Measurements from ENCODE around the gene MADD.

Gene MADD

DNA sequence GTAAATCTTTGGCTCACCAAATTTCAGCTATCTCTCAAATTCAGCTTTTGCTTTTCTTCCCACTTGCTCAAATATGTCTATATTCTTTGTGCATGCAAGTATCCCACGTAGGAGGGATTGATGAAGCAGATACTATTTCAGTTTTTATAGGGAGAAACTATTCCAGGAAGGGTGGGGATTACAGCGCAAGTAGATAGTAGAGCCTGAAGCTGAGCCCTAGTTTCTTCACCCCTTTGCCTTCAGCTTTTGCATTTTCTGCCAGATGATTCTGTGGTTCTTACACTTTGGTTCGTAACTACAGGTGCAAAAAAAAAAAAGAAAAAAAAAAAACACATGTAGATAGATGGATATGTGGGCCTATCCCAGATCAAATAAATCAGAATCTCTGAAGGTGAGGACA is 18.2 kb upstream of the MADD start:
- no peak for DNase-seq (ENCODE audit: low read depth)

DNA sequence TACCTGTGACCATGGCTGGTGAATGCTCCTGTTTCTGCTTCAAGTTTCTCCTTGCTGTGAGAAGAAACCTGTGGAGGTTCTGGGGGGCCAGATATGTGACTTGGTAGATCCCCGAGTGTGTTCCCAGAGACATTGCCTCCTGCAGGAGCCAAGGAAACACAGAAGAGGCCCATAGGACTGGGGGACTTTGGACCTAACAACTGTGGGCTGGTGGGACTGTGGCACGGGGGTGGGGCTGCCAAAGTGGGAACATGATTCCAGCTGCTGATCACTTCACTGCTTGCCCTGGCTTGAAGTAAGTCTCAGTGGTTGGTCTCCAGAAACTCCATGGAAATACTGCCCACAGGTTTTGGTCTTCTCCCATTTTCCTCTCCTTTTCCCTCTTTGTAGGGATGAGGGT is 16.3 kb upstream of the MADD start:
- no peak for DNase-seq (ENCODE audit: low read depth)

DNA sequence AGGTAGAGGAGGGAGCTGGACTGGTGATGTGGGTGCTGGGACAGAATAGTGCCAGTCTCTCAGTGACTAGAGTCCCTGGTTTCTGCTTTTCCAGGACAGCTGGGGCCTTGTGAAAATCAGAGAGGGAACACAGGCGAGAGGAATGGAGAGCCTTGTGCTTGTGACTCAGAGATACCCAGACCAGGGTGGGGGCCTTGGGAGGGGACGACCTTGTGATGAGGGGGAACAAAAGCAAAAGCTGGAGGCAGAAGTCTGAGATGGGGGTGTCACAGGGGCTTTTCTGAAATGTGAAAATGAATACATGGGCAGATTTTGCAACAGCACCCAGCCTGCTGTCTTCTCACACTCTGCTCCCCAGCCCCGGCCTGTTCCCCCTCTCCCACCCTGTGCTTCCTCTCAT is 15.5 kb upstream of the MADD start:
- no peak for DNase-seq (ENCODE audit: low read depth)

DNA sequence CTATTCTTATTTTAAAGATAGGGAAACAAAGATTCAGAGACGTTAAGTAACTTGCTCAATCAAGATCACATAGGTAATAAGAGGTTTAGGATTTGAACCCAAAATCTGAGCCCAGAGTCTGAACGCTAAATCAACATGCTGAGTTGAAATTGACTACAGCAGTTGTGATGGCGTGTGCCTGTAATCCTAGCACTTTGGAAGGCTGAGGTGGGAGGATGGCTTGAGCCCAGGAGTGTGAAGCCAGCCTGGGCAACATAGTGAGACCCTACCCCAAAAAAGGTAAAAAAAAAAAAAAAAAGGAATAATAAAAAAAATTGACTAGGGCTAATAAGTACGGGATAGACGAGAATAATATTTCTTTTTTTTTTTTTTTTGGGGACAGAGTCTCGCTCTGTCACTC is 13.6 kb upstream of the MADD start:
- no peak for DNase-seq (ENCODE audit: low read depth)

DNA sequence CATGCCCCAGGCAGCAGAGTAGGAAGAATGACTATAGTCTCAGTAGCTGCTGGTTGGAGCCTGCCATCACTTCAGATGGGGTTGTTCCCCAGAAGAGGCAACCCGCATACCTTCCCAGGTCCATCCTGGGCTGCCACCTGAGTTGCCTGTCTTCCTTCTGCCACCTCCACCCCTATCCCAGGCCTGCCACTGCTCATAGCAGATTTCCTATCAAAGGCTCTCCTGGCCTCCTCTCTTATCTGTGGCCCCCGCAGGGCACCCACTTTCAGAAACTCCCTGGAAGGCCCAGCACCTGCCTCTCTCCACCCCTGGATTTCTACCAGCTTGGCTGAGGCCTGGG is 12.8 kb upstream of the MADD start:
- DNase-seq (ENCODE audit: low read depth): no peak

DNA sequence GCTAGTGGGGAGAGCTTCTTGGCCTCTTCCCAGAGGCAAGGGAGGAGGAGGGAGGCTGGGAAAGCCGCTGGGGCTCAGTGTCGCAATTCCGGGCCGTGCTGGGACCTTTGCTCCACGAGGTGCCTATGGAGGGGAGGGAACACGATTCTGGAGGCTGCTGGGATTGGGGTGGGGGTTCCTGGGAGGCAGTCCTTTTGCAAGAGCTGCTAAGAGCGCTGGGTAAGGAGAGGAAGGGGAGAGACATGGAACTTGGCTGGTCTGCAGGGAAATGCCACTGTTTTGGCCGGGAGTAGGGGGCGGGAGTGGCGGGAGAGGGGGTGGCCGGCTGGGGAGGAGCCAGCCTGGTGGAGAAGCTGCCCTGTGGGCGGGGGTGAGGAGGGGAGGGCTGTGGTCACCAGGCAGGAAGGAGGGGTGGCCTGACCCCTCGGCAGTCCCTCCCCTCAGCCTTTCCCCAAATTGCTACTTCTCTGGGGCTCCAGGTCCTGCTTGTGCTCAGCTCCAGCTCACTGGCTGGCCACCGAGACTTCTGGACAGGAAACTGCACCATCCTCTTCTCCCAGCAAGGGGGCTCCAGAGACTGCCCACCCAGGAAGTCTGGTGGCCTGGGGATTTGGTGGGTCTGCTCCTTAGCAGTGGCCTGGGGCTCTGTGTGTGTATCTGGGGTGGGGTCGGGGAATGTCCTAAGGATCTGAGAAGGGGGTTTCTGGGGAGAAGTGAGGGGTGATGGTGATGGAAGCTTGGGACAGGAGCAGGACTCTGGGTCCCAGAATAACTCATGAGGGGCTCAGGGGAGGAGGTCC is 12.2 kb upstream of the MADD start, which contains the start of gene NR1H3:
Gene NR1H3 (plus strand): TSS at position 480 of the 800 bp plus-strand sequence. CDS start 1,221 bp downstream, outside the sequence.
- DNase-seq (ENCODE audit: low read depth): peak; percentile 69

DNA sequence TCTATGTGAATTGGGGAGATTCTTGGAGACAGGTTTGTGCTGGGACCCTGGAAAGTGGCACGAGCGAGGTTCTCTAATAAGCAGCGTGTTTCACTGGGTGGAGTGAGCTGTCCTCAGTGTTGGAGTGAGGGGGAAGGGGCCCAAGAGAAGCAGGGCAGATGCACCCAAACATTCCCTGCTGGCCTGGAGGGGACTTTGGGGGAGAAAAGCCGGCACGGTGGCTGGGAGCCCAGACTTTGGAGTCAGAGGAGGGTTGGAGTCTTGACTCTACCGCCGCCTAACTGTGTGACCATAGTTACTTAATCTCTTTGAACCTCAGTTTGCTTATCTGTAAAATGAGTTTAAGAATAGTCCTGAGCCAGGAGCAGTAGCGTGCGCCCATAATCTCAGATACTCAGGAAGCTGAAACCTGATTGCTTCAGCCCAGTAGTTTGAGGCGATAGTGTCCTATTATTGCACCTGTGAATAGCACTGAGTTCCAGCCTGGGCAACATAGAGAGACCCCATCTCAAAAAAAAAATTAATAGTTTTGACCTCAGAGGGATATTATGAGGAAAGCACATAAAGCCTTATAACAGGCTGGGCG is 11.5 kb upstream of the MADD start:
- no peak for DNase-seq (ENCODE audit: low read depth)

DNA sequence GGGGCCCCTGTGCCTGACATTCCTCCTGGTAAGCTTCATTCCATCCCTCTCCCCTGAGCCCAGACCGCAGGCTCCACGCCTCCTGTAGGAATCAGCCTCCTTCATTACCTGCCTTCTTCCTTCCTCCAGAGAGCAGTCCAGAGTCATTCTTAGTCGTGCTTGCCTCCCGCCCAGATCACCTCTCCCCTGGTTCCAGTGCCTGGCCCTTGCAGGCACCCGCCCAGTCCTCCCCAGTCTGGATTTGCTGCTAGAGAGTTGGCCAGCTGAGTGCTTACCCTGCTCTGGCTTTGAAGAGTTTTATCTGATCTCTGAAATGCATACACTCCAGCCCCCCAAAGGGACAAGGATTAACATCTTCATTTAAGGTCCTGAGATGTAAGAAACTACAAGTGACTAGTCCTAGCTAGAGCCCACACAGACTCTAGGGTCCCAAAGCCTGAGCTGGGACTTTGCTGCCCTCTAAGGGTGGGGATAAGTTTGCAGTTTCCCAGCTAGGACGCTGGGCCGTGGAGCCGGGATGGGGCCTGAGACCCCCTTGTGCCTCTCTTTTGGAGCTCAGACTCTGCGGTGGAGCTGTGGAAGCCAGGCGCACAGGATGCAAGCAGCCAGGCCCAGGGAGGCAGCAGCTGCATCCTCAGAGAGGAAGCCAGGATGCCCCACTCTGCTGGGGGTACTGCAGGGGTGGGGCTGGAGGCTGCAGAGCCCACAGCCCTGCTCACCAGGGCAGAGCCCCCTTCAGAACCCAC is 10.5 kb upstream of the MADD start:
- no peak for DNase-seq (ENCODE audit: low read depth)

DNA sequence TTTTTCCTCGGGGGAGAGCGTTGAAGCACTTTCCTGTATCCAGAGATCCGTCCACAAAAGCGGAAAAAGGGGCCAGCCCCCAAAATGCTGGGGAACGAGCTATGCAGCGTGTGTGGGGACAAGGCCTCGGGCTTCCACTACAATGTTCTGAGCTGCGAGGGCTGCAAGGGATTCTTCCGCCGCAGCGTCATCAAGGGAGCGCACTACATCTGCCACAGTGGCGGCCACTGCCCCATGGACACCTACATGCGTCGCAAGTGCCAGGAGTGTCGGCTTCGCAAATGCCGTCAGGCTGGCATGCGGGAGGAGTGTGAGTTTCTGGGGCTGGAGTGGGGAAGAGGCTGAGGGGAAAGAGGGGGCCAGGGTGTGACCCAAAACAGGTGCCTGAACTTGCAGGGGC is 9.6 kb upstream of the MADD start:
- no peak for DNase-seq (ENCODE audit: low read depth)

DNA sequence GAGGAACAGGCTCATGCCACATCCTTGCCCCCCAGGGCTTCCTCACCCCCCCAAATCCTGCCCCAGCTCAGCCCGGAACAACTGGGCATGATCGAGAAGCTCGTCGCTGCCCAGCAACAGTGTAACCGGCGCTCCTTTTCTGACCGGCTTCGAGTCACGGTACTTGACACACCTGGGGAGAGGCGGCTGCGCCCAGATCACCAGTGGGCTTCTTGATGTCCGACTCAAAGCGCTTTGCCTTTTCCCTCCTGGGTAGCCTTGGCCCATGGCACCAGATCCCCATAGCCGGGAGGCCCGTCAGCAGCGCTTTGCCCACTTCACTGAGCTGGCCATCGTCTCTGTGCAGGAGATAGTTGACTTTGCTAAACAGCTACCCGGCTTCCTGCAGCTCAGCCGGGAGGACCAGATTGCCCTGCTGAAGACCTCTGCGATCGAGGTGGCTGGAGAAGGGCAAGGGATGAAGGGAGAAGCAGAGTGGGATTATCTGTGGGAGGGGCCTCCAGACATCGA is 8.6 kb upstream of the MADD start:
- no peak for DNase-seq (ENCODE audit: low read depth)

DNA sequence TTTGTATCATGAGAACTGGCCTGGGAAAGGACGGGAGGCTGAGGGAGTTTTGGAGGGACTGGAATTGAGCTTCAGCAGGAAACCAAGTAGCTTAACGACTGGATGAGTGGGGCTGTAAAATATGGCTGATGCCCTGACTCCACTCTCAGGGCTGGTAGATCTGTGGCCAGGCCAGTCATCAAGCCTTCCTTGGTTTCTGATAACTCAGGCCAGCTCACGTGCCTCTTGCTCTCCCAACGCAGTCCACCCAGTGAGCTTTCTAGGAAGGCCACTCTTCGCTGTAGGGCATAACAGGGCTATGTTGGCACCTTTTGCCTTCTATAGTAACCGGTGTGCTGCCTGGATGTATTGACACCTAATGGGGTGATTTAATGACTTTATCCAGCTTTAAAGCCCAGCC is 5.8 kb upstream of the MADD start:
- no peak for DNase-seq (ENCODE audit: low read depth)

DNA sequence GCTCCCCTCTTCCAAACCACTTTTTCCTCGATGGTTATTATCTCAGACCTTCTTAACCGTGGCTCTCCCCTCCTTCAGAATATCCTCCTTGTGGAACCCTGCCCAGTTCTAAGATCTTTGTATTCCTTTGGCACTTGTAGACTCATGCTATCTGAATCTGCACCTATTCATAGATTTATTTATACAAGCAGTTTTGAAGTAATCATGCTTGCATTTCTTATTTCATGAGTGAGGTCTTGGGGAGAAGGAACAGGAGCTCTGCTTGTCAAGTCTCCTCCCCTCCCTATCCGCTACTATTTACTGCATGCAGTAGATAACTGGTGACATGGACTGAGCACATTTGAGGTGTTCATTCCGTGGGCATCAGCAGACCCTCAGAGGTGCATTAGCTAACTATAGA is 5.4 kb upstream of the MADD start:
- DNase-seq (ENCODE audit: low read depth): peak; percentile 82

DNA sequence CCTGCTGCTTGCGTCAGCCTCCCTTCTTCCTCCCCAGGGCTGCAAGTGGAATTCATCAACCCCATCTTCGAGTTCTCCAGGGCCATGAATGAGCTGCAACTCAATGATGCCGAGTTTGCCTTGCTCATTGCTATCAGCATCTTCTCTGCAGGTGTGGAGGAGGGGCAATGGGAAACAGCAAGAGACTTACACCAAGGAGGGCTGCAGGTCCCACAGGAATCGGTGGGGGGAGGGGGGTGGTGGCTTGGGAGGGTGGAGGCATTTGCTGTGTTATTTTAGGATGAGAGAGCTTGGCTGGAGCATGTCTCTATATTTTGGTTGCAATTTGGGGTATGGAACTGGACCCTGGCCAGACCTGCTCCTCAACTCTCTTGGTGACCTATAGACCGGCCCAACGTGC is 2.1 kb upstream of the MADD start:
- DNase-seq (ENCODE audit: low read depth): no peak

DNA sequence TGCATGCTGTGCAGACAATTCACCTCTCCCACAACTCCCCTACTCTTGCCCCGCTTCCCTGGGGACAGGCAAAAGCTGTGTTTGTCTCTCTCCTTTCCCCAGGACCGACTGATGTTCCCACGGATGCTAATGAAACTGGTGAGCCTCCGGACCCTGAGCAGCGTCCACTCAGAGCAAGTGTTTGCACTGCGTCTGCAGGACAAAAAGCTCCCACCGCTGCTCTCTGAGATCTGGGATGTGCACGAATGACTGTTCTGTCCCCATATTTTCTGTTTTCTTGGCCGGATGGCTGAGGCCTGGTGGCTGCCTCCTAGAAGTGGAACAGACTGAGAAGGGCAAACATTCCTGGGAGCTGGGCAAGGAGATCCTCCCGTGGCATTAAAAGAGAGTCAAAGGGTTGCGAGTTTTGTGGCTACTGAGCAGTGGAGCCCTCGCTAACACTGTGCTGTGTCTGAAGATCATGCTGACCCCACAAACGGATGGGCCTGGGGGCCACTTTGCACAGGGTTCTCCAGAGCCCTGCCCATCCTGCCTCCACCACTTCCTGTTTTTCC is 1.4 kb upstream of the MADD start:
- no peak for DNase-seq (ENCODE audit: low read depth)

DNA sequence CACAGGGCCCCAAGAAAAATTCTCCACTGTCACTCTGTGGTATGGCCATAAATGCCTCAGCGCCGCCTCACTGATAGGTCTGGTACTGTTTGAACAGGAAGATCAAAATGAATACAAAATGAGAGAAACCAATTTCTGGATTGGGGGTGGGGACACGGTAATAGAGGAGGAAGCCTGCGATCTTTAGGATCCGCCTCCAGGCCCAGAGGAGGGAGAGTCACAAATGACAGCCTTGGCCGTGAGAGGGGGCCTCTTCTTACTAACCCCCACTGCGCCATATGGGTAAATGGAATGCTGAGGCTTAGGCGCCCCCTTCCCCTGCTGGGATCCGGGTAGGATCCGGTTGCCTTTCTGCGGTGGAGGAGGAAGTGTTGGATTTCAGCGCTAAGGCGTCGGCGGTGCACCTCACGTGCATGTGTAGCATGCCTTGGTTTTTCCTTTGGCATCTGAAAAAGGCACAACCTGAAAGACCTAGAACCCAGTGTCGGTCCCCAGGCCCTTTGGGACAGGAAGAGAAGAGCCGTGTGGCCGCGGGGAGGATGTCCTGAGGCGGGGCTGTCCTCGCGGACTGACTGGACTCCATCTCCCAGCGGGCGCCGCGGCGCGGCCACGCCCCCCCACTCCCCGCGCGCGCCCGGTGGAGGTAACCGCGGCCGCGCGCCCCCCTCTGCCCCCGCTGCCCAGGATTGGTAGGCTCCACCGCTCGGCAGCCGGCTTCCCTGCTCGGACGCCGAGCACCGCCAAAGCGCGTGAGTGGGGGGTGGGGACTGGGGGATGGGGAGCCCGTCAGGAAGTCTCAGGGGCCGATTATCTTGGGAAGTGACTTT is 718 bp upstream of the MADD start:
- DNase-seq (ENCODE audit: low read depth): peak; percentile 89

DNA sequence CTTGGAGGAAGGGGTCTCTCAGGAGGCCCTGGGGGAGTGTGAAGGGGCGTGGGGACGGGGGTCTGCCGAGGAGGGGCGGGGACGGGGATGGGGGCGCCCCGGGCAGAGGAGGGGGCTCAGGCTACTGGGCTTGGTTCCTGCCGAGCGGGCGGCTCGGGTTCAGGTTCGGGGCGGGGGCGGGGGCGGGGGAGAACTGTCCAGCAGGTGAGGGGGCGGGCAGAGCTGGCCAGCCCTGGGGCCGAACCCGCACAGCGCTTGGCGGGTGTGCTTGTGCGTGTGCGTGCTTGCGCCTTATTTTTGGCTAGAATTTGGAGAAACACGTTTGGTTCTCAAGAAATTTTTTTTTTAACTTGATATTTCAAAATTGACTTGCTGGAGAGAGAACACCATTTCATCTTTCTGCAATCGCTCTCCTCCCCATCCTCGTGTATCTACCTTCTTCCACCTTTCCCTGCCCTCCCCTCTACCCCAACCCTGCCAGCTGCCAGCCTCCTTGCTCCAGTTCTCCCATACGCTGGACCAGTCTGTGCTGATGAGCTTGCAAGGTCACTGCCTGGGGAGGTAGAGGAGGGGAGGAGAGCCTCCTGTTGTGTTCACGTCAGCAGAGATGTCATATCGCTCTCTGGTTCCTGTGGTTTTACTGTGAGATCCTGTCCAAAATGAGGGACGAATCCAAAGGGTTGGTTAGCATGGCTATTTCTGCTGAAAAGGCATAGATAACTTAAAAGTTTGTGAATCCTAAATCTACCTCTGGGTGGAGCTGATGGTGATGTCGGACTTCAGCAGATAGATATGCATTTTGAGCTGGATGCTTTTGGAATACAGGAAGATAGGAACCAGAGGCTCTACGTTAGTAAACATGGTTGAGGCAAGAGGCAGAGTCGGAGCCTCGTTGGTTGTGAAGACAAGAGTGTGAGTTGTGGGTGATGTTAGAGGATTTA is 668 bp downstream of the MADD start:
- peak; percentile 65 for DNase-seq (ENCODE audit: low read depth)

DNA sequence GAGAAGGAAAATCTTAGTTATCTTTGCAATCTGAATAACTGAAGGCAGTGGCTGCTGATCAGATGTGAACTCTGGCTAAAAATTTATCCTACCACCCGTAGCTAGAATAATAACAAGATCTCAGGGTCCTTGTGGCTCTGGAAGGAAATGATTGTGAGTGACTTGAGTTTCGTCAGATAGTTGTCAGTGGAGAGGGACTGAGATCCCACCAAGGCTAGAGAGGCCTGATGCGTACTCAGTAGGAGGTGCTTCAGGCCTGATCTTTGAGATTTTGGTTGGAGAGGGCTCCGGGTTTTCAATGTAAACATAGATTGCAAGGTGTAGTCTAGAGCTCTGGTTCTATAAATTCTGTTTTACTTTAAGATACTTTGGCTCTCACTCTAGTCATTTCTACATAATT is 1.4 kb downstream of the MADD start:
- DNase-seq (ENCODE audit: low read depth): no peak

DNA sequence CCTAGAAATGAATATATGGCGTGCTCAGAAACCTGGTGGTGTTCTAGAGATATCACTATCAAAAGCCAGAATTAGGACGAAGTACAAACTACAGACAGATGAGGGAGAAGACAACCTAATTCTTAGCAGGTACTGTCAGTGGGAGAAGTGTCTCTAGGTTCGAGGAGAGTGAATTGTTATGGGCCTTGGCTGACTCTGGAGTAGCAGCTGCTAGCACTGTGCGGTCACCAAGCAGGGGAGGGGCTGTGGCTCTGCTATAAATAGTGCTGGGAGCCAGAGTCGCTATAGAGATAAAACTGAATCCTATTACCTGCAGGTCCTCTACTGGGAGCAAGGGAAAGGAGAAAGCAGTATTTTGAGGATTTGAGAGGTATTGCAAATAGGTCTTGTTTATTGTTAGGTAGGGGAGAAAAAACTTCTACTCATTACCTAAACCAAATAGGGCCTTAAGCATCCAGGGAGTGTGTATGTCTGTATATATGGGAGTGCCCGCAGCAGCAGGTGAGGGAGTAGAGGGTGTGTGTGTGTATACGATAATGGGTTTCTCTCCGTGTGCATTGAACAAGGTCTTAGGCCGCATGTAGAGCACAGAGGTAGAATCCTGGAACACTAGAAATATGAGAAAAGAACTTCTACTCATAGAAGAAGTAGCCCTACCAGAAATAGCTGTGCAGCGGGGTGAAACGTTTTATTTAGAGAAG is 2.2 kb downstream of the MADD start:
- no peak for DNase-seq (ENCODE audit: low read depth)

DNA sequence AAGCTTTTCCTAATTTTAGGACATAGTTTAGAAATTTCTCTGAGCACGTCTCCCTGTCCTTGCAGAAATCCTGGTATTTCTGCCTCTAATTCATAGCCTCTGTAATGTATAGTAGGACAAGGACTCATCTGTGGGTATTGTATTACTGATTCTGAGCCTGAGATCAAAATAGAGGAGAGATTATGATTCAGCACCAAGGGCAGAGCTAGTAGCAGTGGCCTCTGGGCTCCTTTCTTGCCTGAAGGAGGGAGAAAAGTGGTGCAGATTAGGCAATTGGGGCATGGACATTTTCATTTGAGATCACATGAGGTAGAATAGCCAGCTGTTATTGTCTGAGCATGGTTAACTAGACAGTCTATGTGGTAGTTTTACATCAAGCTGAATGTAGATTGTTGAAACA is 2.8 kb downstream of the MADD start:
- peak; percentile 31 for DNase-seq (ENCODE audit: low read depth)

All from iris pigment epithelial cell (primary cell).